GM19372 (cell line): ENCODE data around the gene LRBA.
"Not testable (repeated sequence)": the region's sequence is repeated elsewhere in the genome, so short reads cannot be mapped to it uniquely, and the experiment has no call there.

ENCODE experiments used
- ATAC-seq: cut with Tn5 transposase; IDR thresholded peaks from one replicate; pipeline ENCODE4 v1.9.1; 2021; ENCODE audit warnings: mild to moderate bottlenecking, low read depth, moderate library complexity; ENCODE audit not compliant: unreplicated experiment

LRBA gene

GRCh38 chr4:150949342-150949741 is 65.7 kb downstream of the LRBA start:
- ATAC-seq: no peak

- no peak for ATAC-seq
These were observed 66.4 kb downstream of the LRBA start for GRCh38 chr4:150948710-150949109.

DNA sequence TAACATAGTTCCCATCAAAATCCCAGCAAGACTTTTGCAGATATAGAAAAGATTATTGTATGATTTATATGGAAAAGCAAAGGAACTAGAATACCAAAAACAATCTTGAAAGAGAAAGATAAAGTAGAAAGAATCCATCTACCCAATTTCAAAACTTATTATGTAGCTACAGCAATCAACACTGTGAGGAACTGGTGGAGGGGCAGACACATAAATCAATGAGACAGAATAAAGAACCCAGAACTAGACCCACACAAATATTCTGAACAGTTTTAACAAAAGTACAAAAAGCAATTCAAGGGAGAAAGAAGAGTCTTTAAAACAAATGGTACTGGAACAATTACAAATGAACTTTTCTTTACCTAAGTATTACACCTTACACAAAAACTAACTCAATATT is 67.0 kb downstream of the LRBA start:
- ATAC-seq: no peak

GRCh38 chr4:150944660-150945059 is 70.4 kb downstream of the LRBA start:
- ATAC-seq: no peak

DNA sequence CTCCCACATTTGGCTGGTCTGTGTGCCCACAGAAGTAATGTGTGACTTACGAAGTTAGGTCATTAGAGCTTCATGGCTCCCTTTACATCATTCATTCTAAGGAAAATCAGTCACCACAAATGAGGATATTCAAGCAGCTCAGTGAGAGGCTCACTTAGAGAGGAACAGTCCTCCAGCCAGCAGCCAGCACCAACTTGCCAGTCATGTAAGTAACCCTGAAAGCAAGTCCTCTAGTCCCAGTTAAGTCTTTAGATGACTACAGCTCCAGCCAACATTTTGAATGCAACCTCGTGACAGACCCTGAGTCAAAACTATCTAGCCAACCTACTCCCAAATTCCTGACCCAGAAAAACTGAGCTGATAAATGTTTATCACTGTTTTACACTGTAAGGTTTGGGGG is 71.3 kb downstream of the LRBA start:
- ATAC-seq: no peak

GRCh38 chr4:150943126-150943525 is 72.0 kb downstream of the LRBA start:
- ATAC-seq: no peak

GRCh38 chr4:150942539-150942938 is 72.5 kb downstream of the LRBA start:
- no peak for ATAC-seq

- ATAC-seq: no peak
These were observed 75.0 kb downstream of the LRBA start for GRCh38 chr4:150940123-150940522.

- ATAC-seq: no peak
These were observed 75.6 kb downstream of the LRBA start for GRCh38 chr4:150939530-150939929.

DNA sequence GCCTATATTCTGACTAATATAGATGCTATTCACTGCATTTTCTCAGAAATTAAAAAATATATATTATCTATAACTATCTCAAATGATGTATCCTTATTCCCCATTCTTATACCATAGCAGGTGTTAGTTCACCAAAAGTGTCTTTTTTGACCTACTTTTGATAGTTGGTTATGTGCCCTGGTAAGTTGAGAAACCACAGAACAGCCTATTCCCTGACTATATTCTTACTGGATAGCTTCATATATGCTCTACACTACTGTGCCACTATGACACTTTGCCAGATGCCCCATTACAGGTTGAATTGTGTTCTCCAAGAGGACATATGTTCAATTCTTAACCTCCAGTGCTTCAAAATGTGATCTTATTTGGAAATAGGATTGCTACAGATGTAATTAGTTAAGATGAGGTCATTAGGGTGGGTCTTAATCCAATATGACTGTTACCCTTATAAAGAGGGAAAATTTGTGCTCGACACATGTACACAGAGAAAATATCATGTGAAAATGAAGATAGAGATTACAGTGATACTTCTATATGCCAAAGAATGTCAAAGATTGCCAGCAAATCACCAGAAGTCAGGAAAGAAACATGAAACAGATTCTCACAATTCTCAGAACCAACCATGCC is 76.1 kb downstream of the LRBA start:
- no peak for ATAC-seq

GRCh38 chr4:150938417-150938816 is 76.7 kb downstream of the LRBA start:
- no peak for ATAC-seq

DNA sequence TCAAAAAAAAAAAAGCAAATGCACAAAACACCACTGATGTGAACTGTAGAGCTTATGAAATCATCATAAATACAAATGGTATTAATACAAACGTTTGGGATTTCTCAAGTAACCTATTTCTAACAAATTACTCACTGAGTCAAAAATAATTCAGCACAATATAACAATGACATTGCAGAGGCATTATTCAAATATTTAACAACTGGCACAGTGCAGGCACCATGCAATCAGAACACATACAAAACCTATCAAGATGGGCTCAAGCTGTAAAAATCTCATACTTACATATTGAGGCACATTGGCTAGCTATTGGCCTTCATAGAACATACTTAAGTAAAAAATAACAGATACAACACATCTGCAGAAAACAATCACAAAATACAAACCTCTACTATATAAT is 81.1 kb downstream of the LRBA start:
- ATAC-seq: no peak

- ATAC-seq: no peak
These were observed 83.3 kb downstream of the LRBA start for GRCh38 chr4:150931796-150932195.

- no peak for ATAC-seq
These were observed 84.1 kb downstream of the LRBA start for GRCh38 chr4:150931005-150931404.

DNA sequence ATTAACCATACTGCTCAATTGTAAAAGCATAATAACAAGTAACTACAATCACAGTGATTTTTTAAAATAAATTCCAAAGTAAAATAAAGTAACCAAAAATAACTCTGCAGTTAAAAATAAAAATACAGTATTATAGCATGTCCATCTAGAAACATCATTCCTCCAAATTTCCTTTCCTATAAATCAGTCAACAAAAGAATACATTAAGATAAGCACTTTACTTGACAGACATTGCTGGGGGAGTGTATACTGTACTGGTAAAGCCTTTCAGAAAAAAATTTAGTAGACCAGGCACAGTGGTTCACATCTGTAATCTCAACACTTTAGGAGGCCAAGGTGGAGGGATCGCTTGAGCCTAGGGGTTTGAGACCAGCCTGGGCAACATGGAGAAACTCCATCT is 91.1 kb downstream of the LRBA start:
- no peak for ATAC-seq

DNA sequence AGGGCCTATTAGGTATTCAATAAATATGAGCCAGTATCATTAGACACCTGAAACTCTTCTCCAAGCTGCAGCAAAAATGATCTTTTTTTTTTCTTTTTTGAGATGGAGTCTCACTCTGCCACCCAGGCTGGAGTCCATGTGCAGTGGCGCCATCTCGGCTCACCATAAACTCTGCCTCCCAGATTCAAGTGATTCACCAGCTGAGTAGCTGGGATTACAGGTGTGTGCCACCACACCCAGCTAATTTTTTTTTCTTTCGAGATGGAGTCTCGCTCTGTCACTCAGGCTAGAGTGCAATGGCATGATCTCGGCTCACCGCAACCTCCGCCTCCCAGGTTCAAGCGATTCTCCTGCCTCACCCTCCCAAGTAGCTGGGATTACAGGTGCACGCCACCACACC is 93.6 kb downstream of the LRBA start:
- ATAC-seq: not testable (repeated sequence)

- not testable (repeated sequence) for ATAC-seq
These were observed 96.5 kb downstream of the LRBA start for GRCh38 chr4:150918562-150918961.

- no peak for ATAC-seq
These were observed 103.8 kb downstream of the LRBA start for GRCh38 chr4:150911326-150911725.

- no peak for ATAC-seq
These were observed 106.0 kb downstream of the LRBA start for GRCh38 chr4:150909116-150909515.

GRCh38 chr4:150906987-150907633 is 108.0 kb downstream of the LRBA start:
- ATAC-seq: no peak

DNA sequence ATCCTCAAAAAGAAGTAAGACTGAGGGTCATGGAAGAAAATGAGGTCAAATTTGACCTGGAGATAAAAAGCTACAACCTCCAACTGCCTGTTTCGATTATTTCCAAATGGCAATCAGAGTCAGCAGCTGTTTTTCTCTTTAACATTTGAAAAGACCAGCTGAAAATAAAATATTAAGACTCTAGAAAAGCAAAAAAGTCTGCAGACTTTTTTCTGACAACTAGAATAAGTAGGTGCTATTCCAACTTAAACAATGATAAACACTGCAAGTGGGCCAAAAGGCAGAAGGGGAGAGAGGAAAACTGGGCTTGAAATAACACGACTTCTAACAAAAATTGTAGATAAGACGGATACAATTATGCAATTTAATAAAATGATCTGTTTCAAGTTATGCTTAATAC is 110.4 kb downstream of the LRBA start:
- ATAC-seq: no peak

DNA sequence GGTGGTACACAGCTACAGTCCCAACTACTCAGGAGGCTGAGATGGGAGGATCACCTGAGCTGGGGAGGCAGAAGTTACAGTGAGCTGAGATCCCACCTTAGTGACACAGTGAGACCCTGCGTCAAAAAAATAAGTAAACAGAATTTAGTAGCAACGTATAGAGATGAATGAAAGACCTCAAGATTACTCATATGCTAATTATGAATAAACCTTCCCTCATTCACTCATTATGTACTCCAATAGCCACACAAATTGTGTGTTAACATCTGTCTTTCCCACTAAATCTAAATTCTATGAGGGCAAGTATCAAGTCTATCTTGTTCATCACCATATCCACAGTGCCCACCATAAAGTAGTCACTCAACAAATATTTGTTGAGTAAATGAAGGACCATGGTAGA is 111.5 kb downstream of the LRBA start:
- ATAC-seq: no peak

GRCh38 chr4:150896497-150896896 is 118.6 kb downstream of the LRBA start:
- no peak for ATAC-seq
